Measurements from ENCODE around the gene GABRR3.

Gene GABRR3

GRCh38 chr3:97942801-97943546, 92.1 kb downstream of the GABRR3 start:
- in situ Hi-C loops (cut with HindIII; ENCODE audit: low pct_ligation_motif_present, low sequenced_read_pairs): no loop called here
- H3K36me3 ChIP-seq (replicated peaks): peaks cover 27% of the 10 kb centered on the region
- H3K27me3 ChIP-seq (replicated peaks): no peaks in the 10 kb centered on the region
- TF ChIP-seq CTCF (IDR thresholded peaks at IDR 0.05; ENCODE audit: low read depth, low read length, missing control alignments): no peak
- DNase-seq: no peak
- H3K4me3 ChIP-seq (ENCODE audit: low read depth, low read length): no peak overlapping the region
- no peak overlapping the region for H3K27ac ChIP-seq

GRCh38 chr3:97940034-97940433, 95.1 kb downstream of the GABRR3 start:
- no peak for DNase-seq
- H3K27me3 ChIP-seq (replicated peaks): no peaks in the 10 kb centered on the region
- in situ Hi-C loops (cut with HindIII; ENCODE audit: low pct_ligation_motif_present, low sequenced_read_pairs): no loop called here
- H3K27ac ChIP-seq: no peak overlapping the region
- no peak overlapping the region for H3K4me3 ChIP-seq (ENCODE audit: low read depth, low read length)
- peaks cover 7% of the 10 kb centered on the region for H3K36me3 ChIP-seq (replicated peaks)
- TF ChIP-seq CTCF (IDR thresholded peaks at IDR 0.05; ENCODE audit: low read depth, low read length, missing control alignments): no peak

DNA sequence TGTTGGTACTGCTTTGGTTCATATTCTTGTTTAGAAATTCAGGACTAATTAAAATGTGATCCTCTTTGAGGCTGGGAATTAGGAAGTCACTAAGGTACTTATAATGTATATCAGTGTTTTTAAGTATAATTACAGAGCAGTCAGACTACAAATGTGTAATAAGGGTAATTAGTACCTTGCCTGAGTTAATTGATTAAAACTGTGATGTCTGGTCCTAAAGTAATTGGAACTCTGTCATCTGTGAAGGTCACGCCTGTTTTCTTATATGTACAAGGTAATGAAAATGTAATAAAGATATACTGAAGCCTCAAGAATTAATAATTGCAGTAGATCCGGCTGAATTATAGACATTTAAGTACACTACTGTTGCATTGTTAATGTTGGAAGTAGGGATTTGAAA, 95.7 kb downstream of the GABRR3 start:
- Histone ChIP-seq H3K4me3 (ENCODE audit: low read depth, low read length) (no peak overlapping the region), H3K36me3 (replicated peaks) (peaks cover 3% of the 10 kb centered on the region), H3K27me3 (replicated peaks) (no peaks in the 10 kb centered on the region), H3K27ac (no peak overlapping the region)
- no peak for DNase-seq
- in situ Hi-C loops (cut with HindIII; ENCODE audit: low pct_ligation_motif_present, low sequenced_read_pairs): no loop called here
- no peak for TF ChIP-seq CTCF (IDR thresholded peaks at IDR 0.05; ENCODE audit: low read depth, low read length, missing control alignments)

- Histone ChIP-seq H3K4me3 (ENCODE audit: low read depth, low read length) (no peak overlapping the region), H3K27ac (no peak overlapping the region), H3K27me3 (replicated peaks) (no peaks in the 10 kb centered on the region), H3K36me3 (replicated peaks) (peaks cover 3% of the 10 kb centered on the region)
- in situ Hi-C loops (cut with HindIII; ENCODE audit: low pct_ligation_motif_present, low sequenced_read_pairs): no loop called here
- TF ChIP-seq CTCF (IDR thresholded peaks at IDR 0.05; ENCODE audit: low read depth, low read length, missing control alignments): no peak
- DNase-seq: peak; percentile 46
Measured at GRCh38 chr3:97938444-97938843, 96.7 kb downstream of the GABRR3 start.

GRCh38 chr3:97937205-97937604, 97.9 kb downstream of the GABRR3 start:
- TF ChIP-seq CTCF (IDR thresholded peaks at IDR 0.05; ENCODE audit: low read depth, low read length, missing control alignments): no peak
- Histone ChIP-seq H3K36me3 (replicated peaks) (no peaks in the 10 kb centered on the region), H3K27ac (no peak overlapping the region), H3K27me3 (replicated peaks) (no peaks in the 10 kb centered on the region), H3K4me3 (ENCODE audit: low read depth, low read length) (no peak overlapping the region)
- in situ Hi-C loops (cut with HindIII; ENCODE audit: low pct_ligation_motif_present, low sequenced_read_pairs): no loop called here
- DNase-seq: no peak

DNA sequence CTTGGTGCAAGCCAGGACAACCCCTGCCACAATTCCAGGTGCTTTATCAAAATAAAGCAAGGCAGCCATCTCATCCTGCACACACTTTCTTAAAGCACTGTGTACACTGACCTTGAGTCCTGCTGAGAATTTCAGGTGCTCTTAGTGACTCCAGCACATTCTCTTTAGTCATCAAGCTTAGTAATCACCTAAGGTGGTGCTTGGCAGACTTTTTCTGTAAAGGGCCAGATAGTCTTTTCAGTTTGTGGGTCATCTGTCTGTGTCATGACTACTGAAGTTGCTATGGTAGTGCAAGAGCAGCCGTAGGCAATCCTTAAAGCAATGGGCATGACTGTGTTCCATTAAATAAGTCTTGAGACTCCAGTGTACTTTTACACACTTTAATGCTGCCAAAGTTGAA, 99.3 kb downstream of the GABRR3 start:
- H3K36me3 ChIP-seq (replicated peaks): no peaks in the 10 kb centered on the region
- in situ Hi-C loops (cut with HindIII; ENCODE audit: low pct_ligation_motif_present, low sequenced_read_pairs): no loop called here
- H3K27ac ChIP-seq: no peak overlapping the region
- H3K4me3 ChIP-seq (ENCODE audit: low read depth, low read length): no peak overlapping the region
- no peaks in the 10 kb centered on the region for H3K27me3 ChIP-seq (replicated peaks)
- TF ChIP-seq CTCF (IDR thresholded peaks at IDR 0.05; ENCODE audit: low read depth, low read length, missing control alignments): no peak
- DNase-seq: no peak
